H4 (cell line): ENCODE measurements around the gene IQCE. TPM values are rescaled to one million over a fixed set of nuclear protein-coding genes. Genes with fewer than 3 reads are reported as not detected.

Experiments
- DNase-seq: peaks from one replicate; pipeline ENCODE4 v3.0.0-alpha.2; 2015; ENCODE audit warnings: low spot score
- total RNA-seq: library from RNA; depleted of rRNA; stranded (reverse); fragments of >200 nt; shearing (Covaris generic); gene quantifications from 2 replicates; pipeline ENCODE4 v1.2.3, GENCODE V29; 2014; rRNA removed

Gene IQCE
- total RNA-seq, 1 experiment from 2014 or later, result 17.2 TPM

GRCh38 chr7:2662273-2663120 is 103.7 kb downstream of the IQCE start:
- no peak for DNase-seq

DNA sequence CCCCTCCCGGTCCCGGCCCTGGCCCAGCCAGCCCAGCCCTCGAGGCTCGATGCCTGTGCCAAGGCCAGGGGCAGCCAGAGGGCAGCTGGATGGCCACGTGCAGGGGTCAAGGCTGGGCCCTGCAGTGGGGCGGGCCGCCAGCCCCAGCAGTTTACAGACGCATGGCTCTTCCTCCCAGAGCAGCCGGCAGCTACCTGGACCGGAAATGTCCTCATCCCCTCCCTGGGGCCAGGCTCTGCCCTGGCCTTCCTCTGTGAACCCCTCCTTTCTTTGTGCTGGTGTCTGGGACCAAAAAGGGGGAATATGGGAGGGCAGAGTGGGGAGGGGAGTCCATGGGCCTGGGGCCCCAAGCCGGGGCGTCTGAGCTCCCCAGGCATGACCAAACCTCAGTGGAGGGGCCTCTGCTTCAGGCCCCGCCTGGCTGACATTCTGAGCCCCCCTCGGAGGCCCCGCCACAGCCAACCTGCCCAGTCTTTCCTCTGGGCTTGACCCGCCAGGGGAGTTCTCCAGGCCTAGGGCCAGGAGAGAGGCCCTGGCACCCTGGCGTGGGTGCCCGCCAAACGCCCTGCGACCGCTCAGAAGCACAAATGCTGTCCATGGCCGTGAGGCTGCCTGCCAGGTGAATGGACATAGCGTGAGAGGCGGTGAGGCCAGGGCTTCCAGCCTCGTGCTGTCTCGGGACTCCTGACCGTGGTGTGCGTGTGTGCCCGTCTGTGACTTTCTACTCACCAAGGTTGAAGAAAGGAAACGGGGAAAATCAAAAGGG is 104.5 kb downstream of the IQCE start:
- DNase-seq, result no peak

DNA sequence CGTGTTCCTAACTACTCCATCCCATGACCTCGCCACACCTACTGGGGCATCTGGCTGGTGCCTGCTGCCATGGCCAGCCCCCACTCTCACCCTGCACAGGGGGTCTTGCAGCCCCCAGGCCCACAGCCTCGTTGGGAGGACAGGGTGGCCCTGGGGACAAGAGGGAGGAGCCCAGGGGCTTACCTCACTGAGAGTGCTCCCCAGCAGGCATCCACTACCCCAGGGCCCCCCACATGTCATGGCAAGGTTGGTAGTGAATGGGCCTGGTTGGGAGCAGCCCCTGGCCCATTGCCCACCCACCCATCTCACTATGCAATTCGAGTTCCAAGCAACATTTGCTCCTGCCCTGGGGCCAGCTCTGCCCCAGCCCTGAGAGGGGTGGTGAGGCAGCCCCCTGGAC is 105.2 kb downstream of the IQCE start:
- DNase-seq, result no peak

Other genes with a start within 250 kb of the IQCE start
- gene SNX8, start 244.5 kb upstream of the IQCE start, total RNA-seq, result 27.7 and 40.2 TPM in 2 replicates
- 361 and 382 TPM in 2 replicates for gene EIF3B, start 204.2 kb upstream of the IQCE start, total RNA-seq
- 18.8 and 20.6 TPM in 2 replicates for gene CHST12, start 155.4 kb upstream of the IQCE start, total RNA-seq
- not detected in 2 replicates for gene GRIFIN, start 82.6 kb upstream of the IQCE start, total RNA-seq
- gene LFNG, start 39.2 kb upstream of the IQCE start, total RNA-seq, result 11.0 and 14.7 TPM in 2 replicates
- 31.7 and 41.5 TPM in 2 replicates for gene BRAT1, start 3.5 kb upstream of the IQCE start, total RNA-seq
- gene TTYH3, start 73.0 kb downstream of the IQCE start, total RNA-seq, result 25.2 and 25.3 TPM in 2 replicates
- not detected in 2 replicates for gene AMZ1, start 129.2 kb downstream of the IQCE start, total RNA-seq